ENCODE measurements around the gene TECPR2. TPM values are rescaled to one million over a fixed set of nuclear protein-coding genes. Genes with fewer than 3 reads are reported as not detected.

Gene TECPR2
- total and polyA plus RNA-seq, 2 of the 13 experiments (the other 11 are each of a cell fraction or from before 2014, with no cell fraction given) = 3.5 to 5.7 TPM

- no peak for TF ChIP-seq ZNF7 (CRISPR knock-in tag; IDR thresholded peaks at IDR 0.05)
- TF ChIP-seq PAWR (CRISPR knock-in tag; IDR thresholded peaks at IDR 0.05; ENCODE audit: borderline replicate concordance) = no peak
- TF ChIP-seq ZNF431 (CRISPR knock-in tag; IDR thresholded peaks at IDR 0.05; ENCODE audit: borderline replicate concordance, low read depth) = no peak
- peak; percentile 60 for TF ChIP-seq IKZF4 (CRISPR knock-in tag; IDR thresholded peaks at IDR 0.05; ENCODE audit: borderline replicate concordance, low read depth, not compliant biosample characterization)
- peak; percentile 5; the same call in 1 of the 2 replicates for TF ChIP-seq FOXA3 (CRISPR knock-in tag; IDR thresholded peaks at IDR 0.05)
- TF ChIP-seq CTCF (CRISPR knock-in tag; IDR thresholded peaks at IDR 0.05) = peak; percentile 60
- peak; percentile 76; the same call in 1 of the 2 replicates for TF ChIP-seq TAF1 (CRISPR knock-in tag; IDR thresholded peaks at IDR 0.05)
- TF ChIP-seq ZNF251 (CRISPR knock-in tag; IDR thresholded peaks at IDR 0.05) = no peak
- TF ChIP-seq ZNF781 (CRISPR knock-in tag; IDR thresholded peaks at IDR 0.05; ENCODE audit: borderline replicate concordance, not compliant biosample characterization) = peak; percentile 25
- TF ChIP-seq PAX8 (CRISPR knock-in tag; IDR thresholded peaks at IDR 0.05; ENCODE audit: borderline replicate concordance) = no peak
- TF ChIP-seq ZNF276 (CRISPR knock-in tag; IDR thresholded peaks at IDR 0.05; ENCODE audit: low read depth) = no peak
- no peak for TF ChIP-seq HINFP (CRISPR knock-in tag; IDR thresholded peaks at IDR 0.05; ENCODE audit: low read depth)
- TF ChIP-seq GLI4 (CRISPR knock-in tag; IDR thresholded peaks at IDR 0.05; ENCODE audit: borderline replicate concordance) = no peak
- no peak for TF ChIP-seq ZNF451 (CRISPR knock-in tag; IDR thresholded peaks at IDR 0.05)
- TF ChIP-seq ZNF441 (CRISPR knock-in tag; IDR thresholded peaks at IDR 0.05; ENCODE audit: borderline replicate concordance) = no peak; the same call in 1 of the 2 replicates
- TF ChIP-seq KLF11 (CRISPR knock-in tag; IDR thresholded peaks at IDR 0.05) = peak; percentile 22; the same call in 1 of the 2 replicates
- TF ChIP-seq ZKSCAN5 (CRISPR knock-in tag; IDR thresholded peaks at IDR 0.05) = no peak; the same call in 1 of the 2 replicates
- TF ChIP-seq ZNF652 (CRISPR knock-in tag; IDR thresholded peaks at IDR 0.05; ENCODE audit: borderline replicate concordance, low read depth) = no peak
- TF ChIP-seq ZNF30 (CRISPR knock-in tag; IDR thresholded peaks at IDR 0.05) = no peak
- TF ChIP-seq ZNF878 (CRISPR knock-in tag; IDR thresholded peaks at IDR 0.05) = peak; percentile 59; the same call in 1 of the 2 replicates
- no peak for TF ChIP-seq PHF5A (CRISPR knock-in tag; IDR thresholded peaks at IDR 0.05; ENCODE audit: low read depth, unreplicated experiment)
- 0 out of 2 replicates have a peak, but pooled peaks have one; percentile 32 for TF ChIP-seq ZNF891 (CRISPR knock-in tag; IDR thresholded peaks at IDR 0.05)
- peak; percentile 43; the same call in 1 of the 2 replicates for TF ChIP-seq ZNF430 (CRISPR knock-in tag; IDR thresholded peaks at IDR 0.05)
- TF ChIP-seq BCL6 (CRISPR knock-in tag; IDR thresholded peaks at IDR 0.05) = peak; percentile 36; the same call in 1 of the 2 replicates
Observed at GRCh38 chr14:102538602-102539543, 176.1 kb downstream of the TECPR2 start (continued).
